Skeletal muscle cell (primary cell): ENCODE results near the gene CEP55.
"Not testable (repeated sequence)": the region's sequence is repeated elsewhere in the genome, so short reads cannot be mapped to it uniquely, and the experiment has no call there.

ENCODE experiments used
- DNase-seq: peaks from one replicate; pipeline ENCODE4 v3.0.0-alpha.2; 2010; ENCODE audit warnings: low read depth
- H3K4me3 ChIP-seq: 2 replicates; pipeline ENCODE4 v1.5.1; 2011; ENCODE audit warnings: low read depth, mild to moderate bottlenecking, control low read depth, low read length, moderate library complexity

The CEP55 gene

GRCh38 chr10:93467635-93468034 lies 28.8 kb upstream of the CEP55 start:
- not testable (repeated sequence) for H3K4me3 ChIP-seq, DNase-seq

- H3K4me3 ChIP-seq: peak overlapping the region; percentile 7
- peak; percentile 80 for DNase-seq
Observed at GRCh38 chr10:93468461-93469213, 27.8 kb upstream of the CEP55 start.

- no peak overlapping the region for H3K4me3 ChIP-seq
- DNase-seq: no peak
Observed at GRCh38 chr10:93469454-93469853, 27.0 kb upstream of the CEP55 start.

GRCh38 chr10:93471110-93471651 lies 25.2 kb upstream of the CEP55 start:
- H3K4me3 ChIP-seq: no peak overlapping the region
- DNase-seq: peak; percentile 95

- no peak for DNase-seq
- no peak overlapping the region for H3K4me3 ChIP-seq
Observed at GRCh38 chr10:93473161-93473560, 23.3 kb upstream of the CEP55 start.

- DNase-seq: no peak
- no peak overlapping the region for H3K4me3 ChIP-seq
Observed at GRCh38 chr10:93473804-93474472, 22.5 kb upstream of the CEP55 start.

GRCh38 chr10:93475227-93475626 lies 21.2 kb upstream of the CEP55 start:
- no peak overlapping the region for H3K4me3 ChIP-seq
- DNase-seq: no peak

GRCh38 chr10:93475871-93476270 lies 20.5 kb upstream of the CEP55 start:
- DNase-seq: no peak
- no peak overlapping the region for H3K4me3 ChIP-seq

- DNase-seq: no peak
- no peak overlapping the region for H3K4me3 ChIP-seq
Observed at GRCh38 chr10:93476756-93477155, 19.7 kb upstream of the CEP55 start.

- peak overlapping the region; percentile 74 for H3K4me3 ChIP-seq
- no peak for DNase-seq
Observed at GRCh38 chr10:93478873-93479272, 17.5 kb upstream of the CEP55 start.

GRCh38 chr10:93481637-93482144 lies 14.7 kb upstream of the CEP55 start:
- DNase-seq: no peak
- H3K4me3 ChIP-seq: peak overlapping the region; percentile 74

GRCh38 chr10:93482145-93482834 lies 14.1 kb upstream of the CEP55 start, which contains the start of gene MYOF:
Gene MYOF, minus strand, starts transcription at chr10:93482334. Its CDS starts 140 bp downstream, at chr10:93482194.
- peak within 1 kb of the TSS; percentile 74 for H3K4me3 ChIP-seq
- DNase-seq: peak; percentile 65

GRCh38 chr10:93485690-93486089 lies 10.7 kb upstream of the CEP55 start:
- DNase-seq: no peak
- no peak overlapping the region for H3K4me3 ChIP-seq

GRCh38 chr10:93488956-93489528 lies 7.4 kb upstream of the CEP55 start:
- H3K4me3 ChIP-seq: no peak overlapping the region
- DNase-seq: peak; percentile 61

GRCh38 chr10:93491602-93492121 lies 4.8 kb upstream of the CEP55 start:
- no peak overlapping the region for H3K4me3 ChIP-seq
- no peak for DNase-seq

- DNase-seq: no peak
- no peak overlapping the region for H3K4me3 ChIP-seq
Observed at GRCh38 chr10:93493162-93493561, 3.2 kb upstream of the CEP55 start.

- H3K4me3 ChIP-seq: no peak overlapping the region
- no peak for DNase-seq
Observed at GRCh38 chr10:93494494-93494893, 1.9 kb upstream of the CEP55 start.

- peak overlapping the region; percentile 87 for H3K4me3 ChIP-seq
- DNase-seq: no peak
Observed at GRCh38 chr10:93495654-93496321, 624 bp upstream of the CEP55 start.

GRCh38 chr10:93498166-93498565 lies 1.8 kb downstream of the CEP55 start:
- no peak overlapping the region for H3K4me3 ChIP-seq
- no peak for DNase-seq
